ENCODE results near the gene NOD2.

NOD2 gene

DNA sequence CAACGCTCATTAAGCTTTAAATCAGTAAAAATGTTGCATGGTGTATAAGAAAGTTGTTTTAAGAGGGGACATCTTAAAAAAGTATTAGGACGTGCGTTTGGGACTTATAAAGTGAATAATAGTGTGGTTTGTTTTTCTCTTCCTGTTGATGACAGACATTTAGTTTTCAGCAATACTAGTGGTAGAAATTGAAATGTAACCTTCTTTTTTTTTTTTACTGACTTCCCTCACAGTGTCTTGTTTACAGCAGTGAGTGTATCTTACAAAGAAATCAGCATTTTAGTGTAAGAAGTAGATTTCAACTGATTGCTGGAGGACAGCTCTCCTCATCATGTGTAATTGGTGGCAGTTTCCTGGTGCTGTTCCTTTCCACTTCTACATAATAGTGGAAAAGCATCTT is 88.1 kb downstream of the NOD2 start:
- H3K9me3 Mint-ChIP-seq: no peaks in the 10 kb centered on the region
- H3K27me3 Mint-ChIP-seq (ENCODE audit: low read depth): no peaks in the 10 kb centered on the region
- TF ChIP-seq, protein P1, sequence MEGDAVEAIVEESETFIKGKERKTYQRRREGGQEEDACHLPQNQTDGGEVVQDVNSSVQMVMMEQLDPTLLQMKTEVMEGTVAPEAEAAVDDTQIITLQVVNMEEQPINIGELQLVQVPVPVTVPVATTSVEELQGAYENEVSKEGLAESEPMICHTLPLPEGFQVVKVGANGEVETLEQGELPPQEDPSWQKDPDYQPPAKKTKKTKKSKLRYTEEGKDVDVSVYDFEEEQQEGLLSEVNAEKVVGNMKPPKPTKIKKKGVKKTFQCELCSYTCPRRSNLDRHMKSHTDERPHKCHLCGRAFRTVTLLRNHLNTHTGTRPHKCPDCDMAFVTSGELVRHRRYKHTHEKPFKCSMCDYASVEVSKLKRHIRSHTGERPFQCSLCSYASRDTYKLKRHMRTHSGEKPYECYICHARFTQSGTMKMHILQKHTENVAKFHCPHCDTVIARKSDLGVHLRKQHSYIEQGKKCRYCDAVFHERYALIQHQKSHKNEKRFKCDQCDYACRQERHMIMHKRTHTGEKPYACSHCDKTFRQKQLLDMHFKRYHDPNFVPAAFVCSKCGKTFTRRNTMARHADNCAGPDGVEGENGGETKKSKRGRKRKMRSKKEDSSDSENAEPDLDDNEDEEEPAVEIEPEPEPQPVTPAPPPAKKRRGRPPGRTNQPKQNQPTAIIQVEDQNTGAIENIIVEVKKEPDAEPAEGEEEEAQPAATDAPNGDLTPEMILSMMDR (IDR thresholded peaks at IDR 0.05; ENCODE audit: unreplicated experiment in 3 of 3): no peak
- no peak overlapping the region for H3K27ac Mint-ChIP-seq
- no peaks in the 10 kb centered on the region for H3K4me1 Mint-ChIP-seq
- no peak overlapping the region for H3K4me3 Mint-ChIP-seq
- H3K36me3 Mint-ChIP-seq (ENCODE audit: low read depth): peaks cover 45% of the 10 kb centered on the region
